SK-N-SH treated with all-trans-retinoic acid at 6 μM for 48 hours (cell line): ENCODE data around the gene DVL1.

Experiments
- ATAC-seq: fragments of 200-7000 bp; cut with Tn5 transposase; 3 replicates; pipeline ENCODE4 v1.9.1; 2020; ENCODE audit warnings: mild to moderate bottlenecking, moderate library complexity
- ARNTL ChIP-seq: fragments of 450-650 bp; formaldehyde crosslinking; IDR thresholded peaks from 2 replicates; pipeline ENCODE4 v1.5.0; 2020; ENCODE audit warnings: low read depth, mild to moderate bottlenecking, moderate library complexity, borderline replicate concordance
- BACH2 ChIP-seq: fragments of 250-450 bp; sonication (Bioruptor Pico); IDR thresholded peaks from 2 replicates; pipeline ENCODE4 v1.9.0; 2021; ENCODE audit warnings: mild to moderate bottlenecking, borderline replicate concordance
- CSDC2 ChIP-seq: fragments of 250-450 bp; sonication (Bioruptor Pico); IDR thresholded peaks from 2 replicates; pipeline ENCODE4 v1.5.0; 2020; ENCODE audit warnings: mild to moderate bottlenecking, moderate library complexity
- CSRNP3 ChIP-seq: fragments of 250-450 bp; sonication (Bioruptor Pico); IDR thresholded peaks from 2 replicates; pipeline ENCODE4 v1.5.1; 2021; ENCODE audit warnings: mild to moderate bottlenecking, moderate library complexity
- ISL1 ChIP-seq: fragments of 250-450 bp; sonication (Bioruptor Pico); IDR thresholded peaks from 2 replicates; pipeline ENCODE4 v2.1.2; 2022; ENCODE audit warnings: mild to moderate bottlenecking, moderate library complexity
- OSR1 ChIP-seq: fragments of 250-450 bp; sonication (Bioruptor Pico); IDR thresholded peaks from 2 replicates; pipeline ENCODE4 v1.8.0; 2022; ENCODE audit warnings: moderate library complexity, mild to moderate bottlenecking, inconsistent platforms
- PATZ1 ChIP-seq: fragments of 250-450 bp; sonication (Bioruptor Pico); IDR thresholded peaks from 2 replicates; pipeline ENCODE4 v1.8.0; 2020; ENCODE audit warnings: mild to moderate bottlenecking, moderate library complexity, borderline replicate concordance
- POU6F1 ChIP-seq: fragments of 250-450 bp; sonication (Bioruptor Pico); IDR thresholded peaks from 2 replicates; pipeline ENCODE4 v1.8.0; 2021; ENCODE audit warnings: low read depth, mild to moderate bottlenecking, moderate library complexity, borderline replicate concordance
- SNAI2 ChIP-seq: fragments of 250-450 bp; sonication (Bioruptor Pico); IDR thresholded peaks from 2 replicates; pipeline ENCODE4 v1.5.0; 2020; ENCODE audit warnings: mild to moderate bottlenecking, moderate library complexity
- TCF4 ChIP-seq: fragments of 250-450 bp; sonication (Bioruptor Pico); IDR thresholded peaks from 2 replicates; pipeline ENCODE4 v1.8.0; 2021; ENCODE audit warnings: mild to moderate bottlenecking, moderate library complexity, borderline replicate concordance
- TOX ChIP-seq: fragments of 250-450 bp; sonication (Bioruptor Pico); IDR thresholded peaks from 2 replicates; pipeline ENCODE4 v1.8.0; 2021; ENCODE audit warnings: mild to moderate bottlenecking, moderate library complexity, borderline replicate concordance
- ZC3H10 ChIP-seq: fragments of 250-450 bp; sonication (Bioruptor Pico); IDR thresholded peaks from 2 replicates; pipeline ENCODE4 v1.5.1; 2021; ENCODE audit warnings: mild to moderate bottlenecking, moderate library complexity
- ZFP3 ChIP-seq: fragments of 250-450 bp; sonication (Bioruptor Pico); IDR thresholded peaks from 2 replicates; pipeline ENCODE4 v1.5.0; 2020; ENCODE audit warnings: mild to moderate bottlenecking, moderate library complexity
- ZFP30 ChIP-seq: fragments of 450-650 bp; formaldehyde crosslinking; IDR thresholded peaks from 2 replicates; pipeline ENCODE4 v1.5.0; 2022; ENCODE audit warnings: mild to moderate bottlenecking, moderate library complexity
- ZNF565 ChIP-seq: fragments of 450-650 bp; formaldehyde crosslinking; conservative IDR thresholded peaks from 2 replicates; pipeline ENCODE4 v1.5.0; 2020; ENCODE audit warnings: low read depth, mild to moderate bottlenecking, moderate library complexity
- ZNF8 ChIP-seq: fragments of 450-650 bp; formaldehyde crosslinking; IDR thresholded peaks from 2 replicates; pipeline ENCODE4 v1.5.0; 2020; ENCODE audit warnings: mild to moderate bottlenecking, moderate library complexity

DVL1 gene

GRCh38 chr1:1366699-1367066, 17.5 kb upstream of the DVL1 start:
- no peak for ATAC-seq
- TF ChIP-seq SNAI2 (CRISPR knock-in tag) (no peak), ZFP30 (CRISPR knock-in tag) (no peak), BACH2 (CRISPR knock-in tag) (no peak), POU6F1 (CRISPR knock-in tag) (no peak), ZFP3 (CRISPR knock-in tag) (no peak), TCF4 (CRISPR knock-in tag) (no peak), ZC3H10 (CRISPR knock-in tag) (no peak), ZNF8 (CRISPR knock-in tag) (no peak)
- TF ChIP-seq, all 23 proteins: peak for 0

- TF ChIP-seq ARNTL (CRISPR knock-in tag), result no peak
- TF ChIP-seq PATZ1 (CRISPR knock-in tag), result no peak
- no peak for TF ChIP-seq POU6F1 (CRISPR knock-in tag)
- no peak for TF ChIP-seq ZNF565
- TF ChIP-seq CSDC2, result no peak
- no peak for TF ChIP-seq TOX (CRISPR knock-in tag)
- no peak for TF ChIP-seq ZNF8 (CRISPR knock-in tag)
- TF ChIP-seq CSRNP3, result no peak
- no peak for TF ChIP-seq OSR1
- no peak for ATAC-seq
Observed at GRCh38 chr1:1365875-1366698, 16.9 kb upstream of the DVL1 start.

- ATAC-seq, result no peak
- TF ChIP-seq OSR1 (no peak), BACH2 (CRISPR knock-in tag) (no peak), ZNF565 (no peak), ZFP3 (CRISPR knock-in tag) (no peak), POU6F1 (CRISPR knock-in tag) (no peak), ZC3H10 (CRISPR knock-in tag) (no peak), ISL1 (CRISPR knock-in tag) (no peak), PATZ1 (CRISPR knock-in tag) (no peak), CSDC2 (no peak), ZNF8 (CRISPR knock-in tag) (no peak)
Observed at GRCh38 chr1:1364266-1364665, 15.0 kb upstream of the DVL1 start.
